ENCODE measurements around the gene KCNQ1. TPM values are rescaled to one million over a fixed set of nuclear protein-coding genes. Genes with fewer than 3 reads are reported as not detected.

Gene KCNQ1
- total and polyA plus RNA-seq, 9 of the 15 experiments (the other 6 are each of a cell fraction or from before 2014, with no cell fraction given) = 0.44 TPM; not detected in 8

- TF ChIP-seq E2F6 (IDR thresholded peaks at IDR 0.05; ENCODE audit: borderline replicate concordance in 1 of 2, extremely low read depth in 1 of 2, insufficient read depth in 1 of 2, insufficient read length in 1 of 2, low read depth in 1 of 2, low read length in 1 of 2, poor library complexity in 1 of 2, severe bottlenecking in 1 of 2) = peak; percentile 31 to 72
- TF ChIP-seq RNF2 (IDR thresholded peaks at IDR 0.05) = peak; percentile 40; the same call in 1 of the 2 replicates
- peak; percentile 62; the same call in 1 of the 2 replicates for TF ChIP-seq MAX (CRISPR knock-in tag; IDR thresholded peaks at IDR 0.05)
- 0 out of 2 replicates have a peak, but pooled peaks have one; percentile 44 for TF ChIP-seq USF1 (CRISPR knock-in tag; IDR thresholded peaks at IDR 0.05)
- peak; percentile 43 for TF ChIP-seq ZNF316 (IDR thresholded peaks at IDR 0.05)
- peak; percentile 49; the same call in 1 of the 2 replicates for TF ChIP-seq NFE2 (IDR thresholded peaks at IDR 0.05; ENCODE audit: low read depth)
- peak; percentile 75 for TF ChIP-seq MGA (IDR thresholded peaks at IDR 0.05)
- no peak for TF ChIP-seq CREB1 (IDR thresholded peaks at IDR 0.05)
- TF ChIP-seq CREB1 (CRISPR knock-in tag; IDR thresholded peaks at IDR 0.05) = peak; percentile 45; the same call in 1 of the 2 replicates
- peak; percentile 48; the same call in 1 of the 2 replicates for TF ChIP-seq C11orf30 (IDR thresholded peaks at IDR 0.05; ENCODE audit: low read depth)
- no peak for TF ChIP-seq ZNF785 (CRISPR knock-in tag; IDR thresholded peaks at IDR 0.05)
- TF ChIP-seq ARID1B (IDR thresholded peaks at IDR 0.05) = no peak
Observed at GRCh38 chr11:2574553-2575535, 130.0 kb downstream of the KCNQ1 start (continued).
